Keratinocyte (primary cell): ENCODE measurements around the gene ACAA1. TPM values are rescaled to one million over a fixed set of nuclear protein-coding genes. Genes with fewer than 3 reads are reported as not detected.

ENCODE experiments used
- DNase-seq: peaks from one replicate; pipeline ENCODE4 v3.0.0-alpha.2; 2011; ENCODE audit warnings: low read depth, missing footprints, low spot score
- FAIRE-seq: peaks from 2 replicates; lab custom pipeline; 2011; peaks lifted over from hg19 to GRCh38; lab: Jason Lieb, UNC
- H2AFZ ChIP-seq: 2 replicates; pipeline ENCODE4 v1.6.0; 2012; ENCODE audit warnings: low read length, control low read depth, inconsistent platforms; ENCODE audit not compliant: control insufficient read depth
- H3K27ac ChIP-seq: 2 replicates; pipeline ENCODE4 v1.5.1; 2011; ENCODE audit warnings: low read length; ENCODE audit not compliant: control insufficient read depth, insufficient read depth
- H3K27me3 ChIP-seq: 3 replicates; pipeline ENCODE4 v1.6.0; 2011; ENCODE audit warnings: low read length; ENCODE audit not compliant: control insufficient read depth, insufficient read depth; ENCODE audit errors: extremely low read depth
- H3K36me3 ChIP-seq, 2 experiments: 2 replicates in 1 of 2; 3 replicates in 1 of 2; pipeline ENCODE4 v1.5.1; 2011; ENCODE audit warnings: low read length in 2 of 2, mild to moderate bottlenecking in 1 of 2; ENCODE audit not compliant: control insufficient read depth in 2 of 2, insufficient read depth in 2 of 2; ENCODE audit errors: extremely low read depth in 1 of 2
- H3K4me1 ChIP-seq: 3 replicates; pipeline ENCODE4 v1.5.1; 2011; ENCODE audit warnings: low read length; ENCODE audit not compliant: control insufficient read depth, insufficient read depth; ENCODE audit errors: extremely low read depth
- H3K4me2 ChIP-seq: 3 replicates; pipeline ENCODE4 v1.6.0; 2011; ENCODE audit warnings: low read depth, low read length; ENCODE audit not compliant: control insufficient read depth, insufficient read depth; ENCODE audit errors: extremely low read depth
- H3K4me3 ChIP-seq, 3 experiments: fragments of 200-600 bp in 1 of 3; sonication (generic) in 1 of 3; 2 replicates in 2 of 3; 3 replicates in 1 of 3; pipeline ENCODE4 v1.5.1; 2011 to 2016; ENCODE audit warnings: low read length in 3 of 3, mild to moderate bottlenecking in 3 of 3, control low read depth in 2 of 3, inconsistent platforms in 1 of 3, low read depth in 1 of 3, mixed read lengths in 1 of 3, mixed run types in 1 of 3, moderate library complexity in 1 of 3; ENCODE audit not compliant: control insufficient read depth in 2 of 3, insufficient read depth in 2 of 3; ENCODE audit errors: extremely low read depth in 1 of 3
- H3K79me2 ChIP-seq: 2 replicates; pipeline ENCODE4 v1.6.0; 2012; ENCODE audit warnings: low read length; ENCODE audit not compliant: control insufficient read depth, insufficient read depth
- H3K9ac ChIP-seq: 3 replicates; pipeline ENCODE4 v1.6.0; 2011; ENCODE audit warnings: low read length; ENCODE audit not compliant: control insufficient read depth, insufficient read depth; ENCODE audit errors: extremely low read depth
- H3K9me1 ChIP-seq: 3 replicates; pipeline ENCODE4 v1.6.0; 2011; ENCODE audit warnings: low read length; ENCODE audit not compliant: control insufficient read depth, insufficient read depth; ENCODE audit errors: extremely low read depth
- H3K9me3 ChIP-seq: 2 replicates; pipeline ENCODE4 v1.5.1; 2012; ENCODE audit warnings: low read depth, low read length; ENCODE audit not compliant: control insufficient read depth
- H4K20me1 ChIP-seq: 3 replicates; pipeline ENCODE4 v1.6.0; 2011; ENCODE audit warnings: low read length; ENCODE audit not compliant: control insufficient read depth, insufficient read depth; ENCODE audit errors: extremely low read depth
- CTCF ChIP-seq, 3 experiments: IDR thresholded peaks in 1 of 3; conservative IDR thresholded peaks in 1 of 3; optimal IDR thresholded peaks in 1 of 3; 2 replicates in 2 of 3; 3 replicates in 1 of 3; pipeline versions ENCODE3 to v1.5.1; 2011; ENCODE audit warnings: low read length in 3 of 3, mild to moderate bottlenecking in 3 of 3, moderate library complexity in 2 of 3, control low read depth in 1 of 3, inconsistent platforms in 1 of 3; ENCODE audit not compliant: insufficient read depth in 2 of 3; ENCODE audit errors: extremely low read depth in 1 of 3
- EZH2 ChIP-seq: IDR thresholded peaks from one replicate; pipeline ENCODE4 v1.6.1; 2012; ENCODE audit warnings: inconsistent platforms, mild to moderate bottlenecking, low read length, moderate library complexity
- dilution Hi-C: fragments of 300-500 bp; cut with MboI; formaldehyde crosslinking; loops from one replicate; pipeline ENCODE4 v1.7.0; 2020; ENCODE audit warnings: low sequenced_read_pairs; ENCODE audit not compliant: extremely low pct_ligation_motif_present
- polyA plus RNA-seq, 5 experiments: library from polyadenylated mRNA; depleted of rRNA in 3 of 5; stranded (reverse) in 3 of 5; stranded (forward) in 1 of 5; unstranded in 1 of 5; fragments of >200 nt; gene quantifications; 1 replicate in 1 of 5; 2 replicates in 3 of 5; 3 replicates in 1 of 5; pipeline versions ENCODE4 v1.2.1 to v1.2.3, GENCODE V29; 2011 to 2012; ENCODE audit warnings: missing spikeins in 2 of 5, low read depth in 1 of 5, low replicate concordance in 1 of 5

ACAA1 gene
- polyA plus RNA-seq, 1 donor (not counting 4 experiments of a cell fraction or from before 2014, with no cell fraction given) = 85.3 TPM

DNA sequence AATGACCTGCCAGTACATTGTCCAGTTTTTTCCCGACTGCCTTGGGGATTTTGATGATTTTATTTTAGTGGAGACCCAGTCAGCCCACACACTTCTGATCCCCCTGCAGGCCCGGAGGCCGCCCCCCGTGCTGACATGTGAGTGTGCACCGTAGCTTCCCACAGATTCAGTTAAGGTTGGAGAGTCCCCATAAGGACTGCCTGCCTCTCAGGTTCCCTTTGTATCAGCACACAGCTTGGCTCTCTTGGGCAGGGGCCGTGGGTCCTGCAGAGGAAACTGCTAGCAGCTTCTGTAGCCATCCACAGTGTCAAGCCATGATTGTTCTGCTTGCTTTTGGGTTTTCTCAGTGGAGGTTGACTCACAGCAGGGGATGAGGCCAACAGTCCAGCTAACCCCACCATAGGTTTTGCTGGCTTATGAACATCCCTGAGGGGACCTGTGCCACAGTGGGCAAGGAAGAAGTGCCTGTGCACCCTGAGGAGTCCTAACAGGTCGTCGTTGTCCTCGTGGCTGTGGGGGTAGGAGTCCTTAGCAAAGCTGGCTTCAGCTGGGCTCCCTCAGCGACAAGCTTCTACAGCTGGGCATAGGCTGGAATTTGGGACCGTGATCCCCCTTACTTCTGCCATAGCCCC lies 51.5 kb downstream of the ACAA1 start:
- no peak overlapping the region for H3K4me2 ChIP-seq
- FAIRE-seq (no peak), DNase-seq (no peak)
- H3K27ac ChIP-seq = no peak overlapping the region
- no peaks in the 10 kb centered on the region for H3K4me1 ChIP-seq
- no peak for TF ChIP-seq EZH2
- no peak for TF ChIP-seq CTCF (optimal IDR thresholded peaks at IDR 0.05 in 1 of 3, IDR thresholded peaks at IDR 0.05 in 1 of 3, conservative IDR thresholded peaks at IDR 0.05 in 1 of 3; ENCODE audit: extremely low read depth in 1 of 3, insufficient read depth in 2 of 3, low read length in 3 of 3)
- no peak overlapping the region for H3K9ac ChIP-seq
- no peak overlapping the region for H3K4me3 ChIP-seq
- H4K20me1 ChIP-seq = no peaks in the 10 kb centered on the region
- no peaks in the 10 kb centered on the region for H3K79me2 ChIP-seq
- H3K36me3 ChIP-seq = no peaks in the 10 kb centered on the region
- H3K9me1 ChIP-seq = no peaks in the 10 kb centered on the region
- H3K9me3 ChIP-seq = no peaks in the 10 kb centered on the region
- dilution Hi-C loops = no loop called here
- no peak overlapping the region for H2AFZ ChIP-seq
- H3K27me3 ChIP-seq = no peaks in the 10 kb centered on the region

- no peak overlapping the region for H3K9ac ChIP-seq
- no peak for DNase-seq
- no peaks in the 10 kb centered on the region for H3K4me1 ChIP-seq
- H3K9me1 ChIP-seq = no peaks in the 10 kb centered on the region
- no peaks in the 10 kb centered on the region for H3K36me3 ChIP-seq
- no peak overlapping the region for H3K4me2 ChIP-seq
- TF ChIP-seq CTCF (optimal IDR thresholded peaks at IDR 0.05 in 1 of 3, IDR thresholded peaks at IDR 0.05 in 1 of 3, conservative IDR thresholded peaks at IDR 0.05 in 1 of 3; ENCODE audit: extremely low read depth in 1 of 3, insufficient read depth in 2 of 3, low read length in 3 of 3) (no peak), EZH2 (no peak)
- H4K20me1 ChIP-seq = no peaks in the 10 kb centered on the region
- H3K4me3 ChIP-seq = no peak overlapping the region
- no peaks in the 10 kb centered on the region for H3K79me2 ChIP-seq
- H2AFZ ChIP-seq = no peak overlapping the region
- H3K9me3 ChIP-seq = no peaks in the 10 kb centered on the region
- FAIRE-seq = no peak
- no peak overlapping the region for H3K27ac ChIP-seq
- dilution Hi-C loops = no loop called here
- no peaks in the 10 kb centered on the region for H3K27me3 ChIP-seq
Observed at GRCh38 chr3:38084334-38085310, 52.3 kb downstream of the ACAA1 start.
